HepG2 (cell line): Measurements from ENCODE around the gene LMAN2L. TPM values are rescaled to one million over a fixed set of nuclear protein-coding genes. Genes with fewer than 3 reads are reported as not detected.

ENCODE experiments used
- DZIP1 ChIP-seq: sonication (generic); formaldehyde crosslinking; IDR thresholded peaks from 2 replicates; pipeline ENCODE4 v1.5.0; 2020; ENCODE audit warnings: mild to moderate bottlenecking, missing genetic modification reagents
- GFI1 ChIP-seq: sonication (generic); formaldehyde crosslinking; IDR thresholded peaks from 2 replicates; pipeline ENCODE4 v1.5.0; 2020; ENCODE audit warnings: missing genetic modification reagents, mild to moderate bottlenecking, borderline replicate concordance
- MEF2D ChIP-seq: sonication (generic); formaldehyde crosslinking; IDR thresholded peaks from 2 replicates; pipeline ENCODE4 v1.5.1; 2020; ENCODE audit warnings: mild to moderate bottlenecking, missing genetic modification reagents
- NFE2L2 ChIP-seq: fragments of 150-350 bp; IDR thresholded peaks from 2 replicates; pipeline ENCODE4 v1.6.1; 2014; ENCODE audit warnings: low read length
- PAXIP1 ChIP-seq: sonication (generic); formaldehyde crosslinking; conservative IDR thresholded peaks from 2 replicates; pipeline ENCODE4 v1.4.0; 2020; ENCODE audit warnings: mild to moderate bottlenecking, missing genetic modification reagents, moderate library complexity
- REXO4 ChIP-seq: sonication (generic); formaldehyde crosslinking; IDR thresholded peaks from 2 replicates; pipeline ENCODE4 v1.8.0; 2022; ENCODE audit warnings: missing genetic modification reagents, mild to moderate bottlenecking, borderline replicate concordance
- ZBTB25 ChIP-seq: IDR thresholded peaks from 2 replicates; pipeline ENCODE4 v1.6.1; 2018; ENCODE audit warnings: missing genetic modification reagents
- ZFP36L2 ChIP-seq: sonication (generic); formaldehyde crosslinking; IDR thresholded peaks from 2 replicates; pipeline ENCODE4 v1.4.0; 2020; ENCODE audit warnings: missing genetic modification reagents
- ZNF12 ChIP-seq: sonication (generic); formaldehyde crosslinking; IDR thresholded peaks from 2 replicates; pipeline ENCODE4 v1.5.0; 2020; ENCODE audit warnings: missing genetic modification reagents
- ZNF138 ChIP-seq: sonication (generic); formaldehyde crosslinking; IDR thresholded peaks from 2 replicates; pipeline ENCODE4 v1.5.0; 2020; ENCODE audit warnings: mild to moderate bottlenecking, low read depth, missing genetic modification reagents
- ZNF142 ChIP-seq: sonication (generic); formaldehyde crosslinking; IDR thresholded peaks from 2 replicates; pipeline ENCODE4 v1.4.0; 2020; ENCODE audit warnings: missing genetic modification reagents
- ZNF253 ChIP-seq: sonication (generic); formaldehyde crosslinking; IDR thresholded peaks from 2 replicates; pipeline ENCODE4 v1.8.0; 2022; ENCODE audit warnings: mild to moderate bottlenecking, missing genetic modification reagents, borderline replicate concordance
- ZNF30 ChIP-seq: sonication (generic); formaldehyde crosslinking; IDR thresholded peaks from 2 replicates; pipeline ENCODE4 v1.5.0; 2020; ENCODE audit warnings: mild to moderate bottlenecking, missing genetic modification reagents
- ZNF335 ChIP-seq: sonication (generic); formaldehyde crosslinking; IDR thresholded peaks from 2 replicates; pipeline ENCODE4 v1.4.0; 2020; ENCODE audit warnings: missing genetic modification reagents
- ZNF33B ChIP-seq: sonication (generic); formaldehyde crosslinking; IDR thresholded peaks from 2 replicates; pipeline ENCODE4 v1.5.1; 2020; ENCODE audit warnings: mild to moderate bottlenecking, missing genetic modification reagents
- ZNF788 ChIP-seq: sonication (generic); formaldehyde crosslinking; IDR thresholded peaks from 2 replicates; pipeline ENCODE4 v1.5.0; 2020; ENCODE audit warnings: mild to moderate bottlenecking, missing genetic modification reagents, borderline replicate concordance
- ZSCAN25 ChIP-seq: sonication (generic); formaldehyde crosslinking; IDR thresholded peaks from 2 replicates; pipeline ENCODE4 v1.8.0; 2022; ENCODE audit warnings: mild to moderate bottlenecking, missing genetic modification reagents
- polyA plus RNA-seq, 8 experiments: library from polyadenylated mRNA; depleted of rRNA in 3 of 8; stranded (reverse) in 7 of 8; unstranded in 1 of 8; fragments of >200 nt; fragmentation: Illumina TruSeq in 4 of 8; extraction: Trizol in 4 of 8; gene quantifications; 2 replicates each; pipeline versions ENCODE4 v1.2.1 to v1.2.3, GENCODE V29; 2011 to 2016; ENCODE audit warnings: low read depth in 4 of 8, missing spikeins in 1 of 8, mixed read lengths in 1 of 8; ENCODE audit not compliant: insufficient read depth in 1 of 8
- total RNA-seq, 5 experiments: library from RNA; depleted of rRNA; stranded (reverse); fragments of >200 nt; fragmentation: Illumina TruSeq; extraction: Trizol; gene quantifications; 2 replicates each; pipeline ENCODE4 v1.2.3, GENCODE V29; 2016; ENCODE audit warnings: low read depth in 1 of 5

LMAN2L gene
- total and polyA plus RNA-seq, 2 of the 13 experiments (the other 11 are each of a cell fraction or from before 2014, with no cell fraction given): 39.1 to 57.9 TPM

GRCh38 chr2:96739076-96739632 lies 710 bp downstream of the LMAN2L start (continued):
- 0 out of 2 replicates have a peak, but pooled peaks have one; percentile 29 for TF ChIP-seq ZNF142 (CRISPR knock-in tag)
- TF ChIP-seq ZNF30 (CRISPR knock-in tag): 0 out of 2 replicates have a peak, but pooled peaks have one; percentile 42
- no peak for TF ChIP-seq ZNF138 (CRISPR knock-in tag)
- TF ChIP-seq ZNF12 (CRISPR knock-in tag): peak; percentile 11; the same call in 1 of the 2 replicates
- no peak for TF ChIP-seq MEF2D (CRISPR knock-in tag)
- TF ChIP-seq REXO4 (CRISPR knock-in tag): no peak
- TF ChIP-seq NFE2L2: no peak
- TF ChIP-seq GFI1 (CRISPR knock-in tag): no peak
- peak; percentile 22; the same call in 1 of the 2 replicates for TF ChIP-seq PAXIP1
- TF ChIP-seq ZSCAN25 (CRISPR knock-in tag): 0 out of 2 replicates have a peak, but pooled peaks have one; percentile 22
- TF ChIP-seq ZNF335 (CRISPR knock-in tag): no peak; the same call in 1 of the 2 replicates
- no peak for TF ChIP-seq ZNF253
- no peak for TF ChIP-seq ZFP36L2
- no peak for TF ChIP-seq ZBTB25 (CRISPR knock-in tag)
- TF ChIP-seq ZNF788 (CRISPR knock-in tag): no peak
- TF ChIP-seq ZNF33B (CRISPR knock-in tag): no peak
- TF ChIP-seq DZIP1 (CRISPR knock-in tag): no peak
